HG03571 (cell line): ENCODE data around the gene SYT15.
"Not testable (repeated sequence)": the region's sequence is repeated elsewhere in the genome, so short reads cannot be mapped to it uniquely, and the experiment has no call there.

ENCODE experiments used
- ATAC-seq: cut with Tn5 transposase; IDR thresholded peaks from one replicate; pipeline ENCODE4 v1.9.1; 2021; ENCODE audit not compliant: unreplicated experiment

The SYT15 gene

DNA sequence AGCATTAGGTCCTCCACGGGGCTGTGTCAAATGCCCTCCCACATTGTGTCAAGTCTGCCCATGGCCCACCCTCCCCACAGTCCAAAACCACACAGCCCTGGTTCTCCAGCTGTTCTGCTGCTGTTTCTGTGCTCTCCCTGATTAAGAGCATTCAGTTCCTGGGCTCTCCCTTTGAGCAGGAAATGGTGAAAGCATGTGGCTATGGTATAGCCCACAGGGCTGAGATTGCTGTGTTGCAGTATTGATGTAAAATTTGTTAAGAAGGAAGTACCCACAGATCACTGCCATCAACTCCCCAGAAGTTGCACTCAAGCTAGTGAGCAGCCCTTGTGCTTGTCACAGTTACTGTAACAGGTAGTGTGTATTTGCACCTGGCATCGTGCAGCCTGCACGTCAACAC lies 9.3 kb downstream of the SYT15 start:
- ATAC-seq = not testable (repeated sequence)

GRCh38 chr10:46589589-46589988 lies 10.7 kb downstream of the SYT15 start:
- not testable (repeated sequence) for ATAC-seq

DNA sequence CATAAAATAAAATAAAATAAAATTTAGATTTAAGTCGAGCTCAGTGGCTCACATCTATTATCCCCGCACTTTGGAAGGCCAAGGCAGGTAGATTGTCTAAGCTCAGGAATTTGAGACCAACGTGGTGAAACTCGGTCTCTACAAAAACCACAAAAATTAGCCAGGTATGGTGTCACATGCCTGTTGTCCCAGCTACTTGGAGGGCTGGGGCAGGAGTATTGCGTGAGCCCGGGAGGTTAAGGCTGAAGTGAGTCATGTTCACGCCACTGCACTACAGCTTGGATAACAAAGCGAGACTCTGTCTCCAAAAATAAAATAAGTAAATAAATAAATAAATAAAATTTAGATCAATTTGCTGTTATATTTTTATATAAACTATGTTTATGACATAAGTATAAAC lies 12.1 kb downstream of the SYT15 start:
- ATAC-seq = not testable (repeated sequence)

GRCh38 chr10:46593307-46593706 lies 14.4 kb downstream of the SYT15 start:
- not testable (repeated sequence) for ATAC-seq

- not testable (repeated sequence) for ATAC-seq
Measured at GRCh38 chr10:46594453-46595063, 15.6 kb downstream of the SYT15 start.

- ATAC-seq = not testable (repeated sequence)
Measured at GRCh38 chr10:46596570-46596969, 17.6 kb downstream of the SYT15 start.

DNA sequence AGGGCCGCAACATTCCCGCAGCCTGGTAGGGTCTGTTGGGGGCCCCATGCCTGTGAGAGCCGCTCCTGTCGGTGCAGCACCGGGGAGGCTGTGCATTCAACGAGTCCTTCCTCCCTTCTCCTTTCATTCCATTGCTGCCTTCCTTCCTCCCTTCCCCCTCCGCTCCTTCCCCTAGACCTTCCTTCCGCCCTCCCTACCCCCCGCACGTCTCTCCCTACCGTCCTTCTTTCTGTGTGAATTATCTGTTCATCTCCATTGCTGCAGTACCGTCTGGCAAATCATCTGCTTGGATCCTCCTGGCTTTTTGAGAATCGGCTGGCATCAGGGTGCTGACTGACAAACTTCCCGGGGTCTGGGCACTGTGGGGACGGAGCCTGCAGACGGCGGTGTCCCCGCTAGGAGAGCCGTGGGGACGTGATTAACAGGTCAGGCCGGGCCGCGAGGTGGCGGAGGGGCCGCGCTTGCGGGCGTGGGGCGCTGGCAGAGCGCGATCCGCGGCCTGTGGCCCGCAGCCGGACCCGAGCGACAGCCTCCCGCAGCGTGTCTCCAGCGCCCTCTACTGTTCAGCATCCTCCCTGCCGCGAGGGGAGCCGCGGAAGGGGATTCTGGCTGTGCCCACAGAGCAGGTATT lies 18.8 kb downstream of the SYT15 start:
- peak; percentile 89 for ATAC-seq

- peak; percentile 47 for ATAC-seq
Measured at GRCh38 chr10:46600516-46600915, 21.6 kb downstream of the SYT15 start.

- ATAC-seq = not testable (repeated sequence)
Measured at GRCh38 chr10:46615540-46615939, 36.6 kb downstream of the SYT15 start.

DNA sequence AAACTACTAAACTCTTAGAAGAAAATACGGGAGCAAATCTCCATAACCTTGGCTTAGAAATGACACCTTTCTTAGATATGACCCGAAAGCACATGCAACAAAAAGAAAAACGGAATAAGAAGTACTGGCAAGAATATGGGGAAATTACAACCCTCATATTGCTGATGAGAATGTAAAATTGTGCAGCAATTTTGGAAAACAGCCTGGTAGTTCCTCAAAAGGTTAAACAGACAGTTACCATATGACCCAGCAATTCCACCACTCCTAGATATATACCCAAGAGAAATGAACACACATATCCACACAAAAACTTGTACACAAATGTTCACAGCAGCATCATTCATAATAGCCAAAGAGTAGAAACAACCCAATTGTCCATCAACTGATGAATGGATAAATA lies 37.3 kb downstream of the SYT15 start:
- ATAC-seq = not testable (repeated sequence)

DNA sequence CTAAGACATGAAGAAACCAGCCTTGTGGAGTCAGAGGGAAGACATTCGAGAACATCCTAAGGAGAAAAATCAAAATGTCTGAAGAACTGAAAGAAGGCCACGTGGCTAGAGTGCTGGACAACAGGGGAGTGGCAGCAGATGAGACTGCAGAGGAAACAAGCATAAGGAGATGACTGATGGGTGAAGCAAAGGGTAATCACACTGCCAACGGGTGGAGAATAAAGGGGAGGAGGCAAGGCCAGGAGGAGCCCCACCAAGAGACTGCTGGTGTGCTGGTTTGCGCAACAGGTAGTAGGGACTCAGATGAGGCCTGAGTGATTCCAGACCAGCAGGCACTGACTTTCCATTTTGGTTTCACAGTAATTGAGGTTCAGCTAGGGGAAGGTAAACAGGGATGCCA lies 38.2 kb downstream of the SYT15 start:
- not testable (repeated sequence) for ATAC-seq

GRCh38 chr10:46617913-46618312 lies 39.0 kb downstream of the SYT15 start:
- not testable (repeated sequence) for ATAC-seq

DNA sequence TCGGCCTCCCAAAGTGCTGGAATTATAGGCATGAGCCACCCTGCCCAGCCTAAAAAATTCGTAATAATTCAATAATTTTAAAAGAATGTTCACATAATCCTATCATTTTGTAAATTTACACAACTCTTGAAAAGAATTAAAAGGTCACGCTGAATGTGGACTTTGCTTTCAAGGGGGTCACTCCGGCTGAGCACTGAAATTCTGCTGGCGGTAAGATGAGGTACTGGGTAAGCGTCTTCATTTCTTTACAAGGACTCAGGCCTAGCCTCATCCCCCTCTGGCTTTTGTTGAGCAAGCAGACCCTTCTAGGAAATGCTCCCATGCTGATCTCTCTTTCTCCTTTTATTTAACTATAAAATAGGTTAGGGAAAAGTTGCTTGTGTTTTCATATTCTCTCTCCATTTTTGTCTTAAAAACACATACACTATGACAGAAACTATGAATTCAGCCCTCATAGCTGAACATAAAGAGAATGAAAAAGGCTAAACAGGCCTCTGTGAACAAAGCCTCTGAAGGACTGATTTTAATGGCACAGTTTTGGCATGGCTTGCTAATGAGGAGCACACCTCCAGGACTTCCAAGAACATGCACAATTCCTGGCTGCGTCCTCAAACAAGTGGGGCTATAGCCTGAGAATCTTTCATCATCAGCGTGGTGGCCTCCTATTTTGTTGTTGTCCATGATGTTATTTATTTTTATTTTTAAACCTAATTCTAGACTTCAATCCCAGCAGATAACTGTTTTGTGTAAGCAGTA lies 45.1 kb downstream of the SYT15 start:
- not testable (repeated sequence) for ATAC-seq

DNA sequence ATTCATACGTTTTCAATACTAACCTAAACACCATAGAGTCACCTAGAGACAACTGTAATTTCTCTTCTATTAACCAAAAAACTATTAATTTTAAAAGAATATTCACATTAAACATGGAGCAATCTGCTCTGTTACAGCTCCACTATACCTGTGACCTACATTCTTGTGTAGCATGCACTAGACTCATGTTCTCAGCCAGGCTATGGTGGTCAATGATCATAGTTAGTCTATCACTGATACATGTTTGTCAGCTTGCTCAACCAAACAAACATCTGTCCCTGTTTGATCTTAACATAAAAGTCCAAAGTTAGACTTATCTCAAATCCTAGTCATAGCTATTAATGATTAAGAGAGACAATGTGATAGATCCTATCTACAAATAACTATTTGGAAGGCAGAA lies 50.9 kb downstream of the SYT15 start:
- ATAC-seq = not testable (repeated sequence)

GRCh38 chr10:46630816-46631215 lies 51.9 kb downstream of the SYT15 start:
- not testable (repeated sequence) for ATAC-seq

DNA sequence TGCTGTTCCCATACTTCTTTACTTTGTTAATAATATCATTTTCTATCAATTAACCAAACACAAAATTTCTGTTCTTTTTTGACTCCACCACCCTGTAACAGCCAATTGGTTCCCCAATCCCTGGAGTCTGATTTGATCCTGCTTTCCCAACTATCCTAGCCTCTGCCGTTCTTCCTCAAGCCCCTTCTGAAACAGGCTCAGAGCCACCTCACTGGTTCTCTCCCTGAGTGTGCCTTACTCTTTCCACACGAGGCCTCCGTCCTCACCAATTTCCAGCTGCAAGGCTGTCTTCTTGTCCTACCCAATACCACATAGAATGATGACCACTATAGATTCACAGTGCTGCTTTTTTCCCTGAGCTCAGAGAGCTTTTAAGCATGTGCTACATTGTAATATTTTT lies 52.8 kb downstream of the SYT15 start:
- ATAC-seq = not testable (repeated sequence)

GRCh38 chr10:46634698-46635097 lies 55.8 kb downstream of the SYT15 start:
- not testable (repeated sequence) for ATAC-seq

DNA sequence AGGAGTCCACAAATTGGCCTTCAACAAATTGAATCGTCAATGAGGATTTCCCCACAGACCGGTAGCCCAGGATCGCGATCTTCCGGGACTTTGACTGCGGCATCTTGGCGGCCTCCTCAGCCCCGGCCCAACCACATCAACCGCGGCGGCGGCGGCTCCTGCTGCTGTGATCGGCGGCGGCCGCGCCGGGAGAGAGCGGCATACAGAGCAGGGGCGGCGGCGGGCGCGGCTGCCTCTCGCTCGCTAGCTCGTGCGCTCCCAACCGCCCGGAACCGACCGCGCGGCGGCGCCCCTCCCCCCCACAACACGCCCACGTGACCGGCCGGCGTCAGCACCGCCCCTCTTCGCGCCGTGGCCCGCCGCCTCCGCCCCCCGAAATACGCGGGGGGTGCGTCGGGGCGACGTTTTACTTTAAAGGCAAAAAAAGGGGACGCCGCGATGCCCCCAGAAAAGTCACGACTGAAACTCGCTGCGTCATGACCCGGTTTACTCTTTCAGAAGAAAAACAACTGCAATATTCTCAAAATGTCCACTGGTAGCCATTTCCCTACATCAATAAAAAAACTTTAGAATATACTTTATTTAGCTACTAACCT lies 56.5 kb downstream of the SYT15 start:
- ATAC-seq = peak; percentile 74

GRCh38 chr10:46640005-46640404 lies 61.1 kb downstream of the SYT15 start:
- not testable (repeated sequence) for ATAC-seq
